GM21825 (cell line): Measurements from ENCODE around the gene HS3ST5.

Source experiments
- ATAC-seq: cut with Tn5 transposase; IDR thresholded peaks from one replicate; pipeline ENCODE4 v1.9.1; 2021; ENCODE audit warnings: mild to moderate bottlenecking, moderate library complexity; ENCODE audit not compliant: unreplicated experiment

Gene HS3ST5

GRCh38 chr6:114007516-114007915, 335.3 kb downstream of the HS3ST5 start:
- no peak for ATAC-seq
